GM12878 (cell line): Measurements from ENCODE around the gene PRKCD. TPM values are rescaled to one million over a fixed set of nuclear protein-coding genes. Genes with fewer than 3 reads are reported as not detected.

ENCODE experiments used
- ATAC-seq: fragments of 200-7000 bp; cut with Tn5 transposase; 3 replicates; pipeline ENCODE4 v1.9.1; 2020; ENCODE audit warnings: mild to moderate bottlenecking, moderate library complexity
- BruUV-seq: library from RNA; stranded (reverse); fragments of 400-500 nt; replicated peaks from 2 replicates; lab custom pipeline; 2021; lab: Mats Ljungman, UMichigan
- CTCF ChIA-PET: fragments of 300-600 bp; sonication (Branson Sonifier 250); formaldehyde crosslinking; extraction: SDS; loops from one replicate; lab custom pipeline; 2021; ENCODE audit warnings: inconsistent platforms; lab: Yijun Ruan, JAX
- POLR2A ChIA-PET: fragments of 350-600 bp; formaldehyde crosslinking; extraction: SDS; loops from one replicate; lab custom pipeline; 2021; ENCODE audit warnings: inconsistent platforms; lab: Charles Lee
- RAD21 ChIA-PET: fragments of 300-600 bp; sonication (Branson Sonifier 250); formaldehyde crosslinking; loops from one replicate; lab custom pipeline; 2023; ENCODE audit warnings: antibody characterized with exemption; ENCODE audit not compliant: unreplicated experiment; lab: Charles Lee
- SMC1A ChIA-PET: fragments of 300-600 bp; sonication (Branson Sonifier 250); formaldehyde crosslinking; loops from one replicate; lab custom pipeline; 2023; ENCODE audit not compliant: unreplicated experiment, uncharacterized antibody; lab: Charles Lee
- DNase-seq: peaks from one replicate; pipeline ENCODE4 v3.0.0-alpha.2; 2011; ENCODE audit warnings: low read depth, low spot score
- FAIRE-seq: peaks from 3 replicates; lab custom pipeline; 2011; peaks lifted over from hg19 to GRCh38; lab: Jason Lieb, UNC
- H2AFZ ChIP-seq: 2 replicates; pipeline ENCODE4 v1.6.0; 2011; ENCODE audit warnings: low read depth, low read length, control low read depth; ENCODE audit not compliant: control insufficient read depth
- H3K27ac ChIP-seq: 2 replicates; pipeline ENCODE4 v1.5.1; 2011; ENCODE audit warnings: control low read depth; ENCODE audit not compliant: control insufficient read depth, insufficient read depth
- H3K27me3 ChIP-seq, 2 experiments: replicated peaks in 1 of 2; 2 replicates each; pipeline versions ENCODE4 v1.6.0 to v1.6.1; 2011; ENCODE audit warnings: low read length in 1 of 2; ENCODE audit not compliant: control insufficient read depth in 2 of 2, insufficient read depth in 2 of 2
- H3K36me3 ChIP-seq, 2 experiments: 2 replicates each; pipeline ENCODE4 v1.5.1; 2011; ENCODE audit warnings: low read length in 1 of 2; ENCODE audit not compliant: control insufficient read depth in 2 of 2, insufficient read depth in 2 of 2
- H3K4me1 ChIP-seq: 2 replicates; pipeline ENCODE4 v1.6.1; 2011; ENCODE audit warnings: mild to moderate bottlenecking, low read length, moderate library complexity, mixed read lengths; ENCODE audit not compliant: control insufficient read depth, insufficient read depth
- H3K4me2 ChIP-seq: 2 replicates; pipeline ENCODE4 v1.6.0; 2011; ENCODE audit warnings: control low read depth; ENCODE audit not compliant: control insufficient read depth, insufficient read depth
- H3K4me3 ChIP-seq: fragments of 200-600 bp; sonication (generic); 2 replicates; pipeline ENCODE4 v1.5.1; 2016
- H3K79me2 ChIP-seq: 2 replicates; pipeline ENCODE4 v1.6.0; 2011; ENCODE audit warnings: low read length; ENCODE audit not compliant: control insufficient read depth, insufficient read depth
- H3K9ac ChIP-seq: 2 replicates; pipeline ENCODE4 v1.8.0; 2011; ENCODE audit warnings: low read length, control low read depth, mixed read lengths; ENCODE audit not compliant: control insufficient read depth, insufficient read depth
- H3K9me3 ChIP-seq: replicated peaks from 3 replicates; pipeline ENCODE4 v1.5.1; 2011; ENCODE audit warnings: mild to moderate bottlenecking, low read length; ENCODE audit not compliant: control insufficient read depth, insufficient read depth
- H4K20me1 ChIP-seq: 2 replicates; pipeline ENCODE4 v1.6.0; 2011; ENCODE audit not compliant: control insufficient read depth, insufficient read depth
- ESRRA ChIP-seq: IDR thresholded peaks from 2 replicates; pipeline ENCODE4 v1.6.1; 2012; ENCODE audit warnings: mild to moderate bottlenecking, low read length, improper control_type of control experiment
- SMAD1 ChIP-seq: fragments of 450-650 bp; IDR thresholded peaks from 2 replicates; pipeline ENCODE4 v1.6.1; 2018; ENCODE audit warnings: mild to moderate bottlenecking, low read depth; ENCODE audit not compliant: partially characterized antibody
- ZZZ3 ChIP-seq: IDR thresholded peaks from 2 replicates; pipeline ENCODE4 v1.6.1; 2011; ENCODE audit warnings: low read depth; ENCODE audit not compliant: control insufficient read depth, insufficient read length
- WGBS: methylation state at CpG from one replicate; pipeline ENCODE4 v1.1.6; 2016; ENCODE audit warnings: low lambda C conversion rate; ENCODE audit not compliant: insufficient replicate concordance, insufficient coverage; ENCODE audit errors: missing lambda C conversion rate; 5-methylcytosine and 5-hydroxymethylcytosine counted together
- in situ Hi-C: fragments of 300-500 bp; cut with MboI; formaldehyde crosslinking; loops from 9 replicates; pipeline ENCODE4 v1.14.3; 2018; ENCODE audit warnings: mixed read lengths
- intact Hi-C: fragments of 100-400 bp; cut with micrococcal nuclease; formaldehyde crosslinking; loops from one replicate; pipeline ENCODE4 v1.14.2; 2022; ENCODE audit not compliant: unreplicated experiment
- polyA plus RNA-seq, 11 experiments: library from polyadenylated mRNA; depleted of rRNA in 4 of 11; unstranded in 6 of 11; stranded (reverse) in 5 of 11; fragments of >200 nt; fragmentation: Nextera tagmentation in 4 of 11; fragmentation: Illumina TruSeq in 1 of 11; extraction: Ambion mirVana in 4 of 11; extraction: Trizol in 1 of 11; gene quantifications; 1 replicate in 1 of 11; 2 replicates in 10 of 11; pipeline versions ENCODE4 v1.2.1 to v1.2.3, GENCODE V29; 2011 to 2016; ENCODE audit warnings: inconsistent platforms in 2 of 11, missing spikeins in 2 of 11, low read depth in 1 of 11
- total RNA-seq, 4 experiments: library from RNA; depleted of rRNA in 3 of 4; stranded (reverse); fragments of >200 nt in 3 of 4; fragmentation: Illumina TruSeq in 1 of 4; extraction: Trizol in 1 of 4; gene quantifications; 2 replicates each; pipeline versions ENCODE4 v1.2.1 to v1.2.3, GENCODE V29; 2013 to 2021

PRKCD gene
- total and polyA plus RNA-seq, 10 of the 15 experiments (the other 5 are each of a cell fraction or from before 2014, with no cell fraction given) = 10.0 to 114 (median 42.4) TPM

DNA sequence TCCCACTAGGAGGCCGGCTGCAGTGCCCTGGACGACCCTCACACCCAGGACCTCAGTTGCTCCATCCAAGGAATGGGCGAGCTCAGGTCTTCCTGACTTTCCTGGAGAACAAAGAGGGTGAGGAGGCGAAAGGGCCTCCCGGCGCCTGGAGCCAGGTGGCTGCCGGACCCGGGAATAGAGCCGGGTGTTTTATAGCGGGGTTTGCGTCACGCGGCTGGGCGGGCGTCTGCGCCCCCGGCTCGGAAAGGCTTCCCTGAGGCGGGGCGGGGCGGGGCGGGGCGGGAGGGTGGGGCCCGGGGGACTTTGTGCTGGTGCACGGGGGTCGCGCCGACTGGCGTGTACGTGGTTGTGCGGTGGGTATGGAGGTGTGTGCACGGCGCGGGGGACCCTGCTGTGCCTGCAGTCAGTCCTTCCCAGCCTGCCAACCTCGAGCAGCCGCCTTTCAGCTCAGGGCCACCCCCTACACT is 4.6 kb upstream of the PRKCD start:
- H3K27me3 ChIP-seq = no peaks in the 10 kb centered on the region; a peak in 1 of 4 replicates
- peaks cover 19% of the 10 kb centered on the region for H3K4me1 ChIP-seq
- in situ Hi-C loops (no loop called here), intact Hi-C loops (no loop called here)
- H3K27ac ChIP-seq = no peak overlapping the region
- no peak for TF ChIP-seq ZZZ3
- TF ChIP-seq, all 136 proteins: peak for 0
- SMC1A ChIA-PET = interaction anchor here (1.3 kb wide), 1 partner anchor 40 kb away, joined by 3 read pairs; no protein-coding TSS in a partner anchor
- DNase-seq = no peak
- RAD21 ChIA-PET = no interaction called here
- H3K79me2 ChIP-seq = peaks cover 14% of the 10 kb centered on the region
- H2AFZ ChIP-seq = no peak overlapping the region
- FAIRE-seq = no peak
- CTCF ChIA-PET = interaction anchor here (3.6 kb wide), 1 partner anchor 22 kb away, joined by 14 read pairs; no protein-coding TSS in a partner anchor
- 18% methylated on average over 33 of the region's 36 CpGs for WGBS
- no peaks in the 10 kb centered on the region for H4K20me1 ChIP-seq
- no TSS peak for BruUV-seq
- no peak overlapping the region for H3K4me2 ChIP-seq
- no peaks in the 10 kb centered on the region for H3K36me3 ChIP-seq
- H3K4me3 ChIP-seq = no peak overlapping the region
- H3K9ac ChIP-seq = no peak overlapping the region
- H3K9me3 ChIP-seq = no peaks in the 10 kb centered on the region
- no peak for ATAC-seq
- POLR2A ChIA-PET = interaction anchor here (1.2 to 1.6 kb wide), 2 partner anchors 9 to 14 kb away, joined by 3 to 5 read pairs; no protein-coding TSS in a partner anchor

GRCh38 chr3:53157974-53158580 is 2.9 kb upstream of the PRKCD start:
- 23% methylated on average over 3 of the region's 3 CpGs for WGBS
- ChIA-PET RAD21 (interaction anchor here (1.0 to 2.1 kb wide), 5 partner anchors 11 to 37 kb away, joined by 3 to 9 read pairs (median 5); no protein-coding TSS in a partner anchor), SMC1A (interaction anchor here (1.1 to 2.2 kb wide), 5 partner anchors 24 to 48 kb away, joined by 3 to 9 read pairs (median 3); no protein-coding TSS in a partner anchor), POLR2A (interaction anchor here (0.5 to 3.6 kb wide), 3 partner anchors 13 to 42 kb away, joined by 5 to 32 read pairs (median 5); no protein-coding TSS in a partner anchor), CTCF (interaction anchor here (1.7 to 4.2 kb wide), 4 partner anchors 12 to 38 kb away, joined by 7 to 45 read pairs (median 20); no protein-coding TSS in a partner anchor)
- no peak overlapping the region for H2AFZ ChIP-seq
- intact Hi-C loops (no loop called here), in situ Hi-C loops (no loop called here)
- peaks cover 10% of the 10 kb centered on the region for H4K20me1 ChIP-seq
- no peak overlapping the region for H3K4me2 ChIP-seq
- FAIRE-seq (no peak), ATAC-seq (no peak)
- no peaks in the 10 kb centered on the region; a peak in 1 of 4 replicates for H3K27me3 ChIP-seq
- no peak overlapping the region for H3K9ac ChIP-seq
- H3K4me3 ChIP-seq = no peak overlapping the region
- BruUV-seq = no TSS peak
- H3K4me1 ChIP-seq = peaks cover 23% of the 10 kb centered on the region
- H3K36me3 ChIP-seq = no peaks in the 10 kb centered on the region
- no peaks in the 10 kb centered on the region for H3K9me3 ChIP-seq
- no peak for TF ChIP-seq ESRRA
- TF ChIP-seq SMAD1 = no peak
- TF ChIP-seq, all 136 proteins: peak for 0
- H3K79me2 ChIP-seq = peaks cover 31% of the 10 kb centered on the region
- no peak for DNase-seq
- H3K27ac ChIP-seq = no peak overlapping the region
